ENCODE results near the gene MAP3K9. TPM values are rescaled to one million over a fixed set of nuclear protein-coding genes. Genes with fewer than 3 reads are reported as not detected.

MAP3K9 gene
- total RNA-seq, 4 donors from 2014 or later: 12.6 to 16.5 (median 14.7) TPM

DNA sequence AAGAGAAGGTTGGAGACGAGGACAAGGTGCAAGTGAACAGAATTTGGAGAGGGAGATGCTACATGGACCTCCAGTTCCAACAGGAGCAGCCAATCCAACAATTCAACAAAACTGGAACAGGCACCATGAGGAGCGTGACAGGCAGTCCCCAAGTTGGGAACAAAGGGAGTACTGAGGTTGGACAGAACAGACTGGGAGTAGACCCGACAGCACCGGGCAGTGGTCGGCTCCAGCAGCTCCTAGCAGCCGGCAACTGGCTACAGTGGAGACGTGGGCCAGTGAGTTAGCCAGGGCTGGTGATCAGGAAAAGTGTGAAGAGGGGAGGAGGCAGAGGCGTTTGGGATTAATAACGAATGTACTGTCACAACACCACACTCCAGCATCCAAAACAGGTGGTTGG is 16.4 kb downstream of the MAP3K9 start:
- H3K27ac ChIP-seq: no peak overlapping the region
- H3K36me3 ChIP-seq: no peaks in the 10 kb centered on the region
- TF ChIP-seq POLR2A (IDR thresholded peaks at IDR 0.05) (no peak), EP300 (IDR thresholded peaks at IDR 0.05) (no peak), POLR2AphosphoS5 (IDR thresholded peaks at IDR 0.05) (no peak)
- TF ChIP-seq, protein P1, sequence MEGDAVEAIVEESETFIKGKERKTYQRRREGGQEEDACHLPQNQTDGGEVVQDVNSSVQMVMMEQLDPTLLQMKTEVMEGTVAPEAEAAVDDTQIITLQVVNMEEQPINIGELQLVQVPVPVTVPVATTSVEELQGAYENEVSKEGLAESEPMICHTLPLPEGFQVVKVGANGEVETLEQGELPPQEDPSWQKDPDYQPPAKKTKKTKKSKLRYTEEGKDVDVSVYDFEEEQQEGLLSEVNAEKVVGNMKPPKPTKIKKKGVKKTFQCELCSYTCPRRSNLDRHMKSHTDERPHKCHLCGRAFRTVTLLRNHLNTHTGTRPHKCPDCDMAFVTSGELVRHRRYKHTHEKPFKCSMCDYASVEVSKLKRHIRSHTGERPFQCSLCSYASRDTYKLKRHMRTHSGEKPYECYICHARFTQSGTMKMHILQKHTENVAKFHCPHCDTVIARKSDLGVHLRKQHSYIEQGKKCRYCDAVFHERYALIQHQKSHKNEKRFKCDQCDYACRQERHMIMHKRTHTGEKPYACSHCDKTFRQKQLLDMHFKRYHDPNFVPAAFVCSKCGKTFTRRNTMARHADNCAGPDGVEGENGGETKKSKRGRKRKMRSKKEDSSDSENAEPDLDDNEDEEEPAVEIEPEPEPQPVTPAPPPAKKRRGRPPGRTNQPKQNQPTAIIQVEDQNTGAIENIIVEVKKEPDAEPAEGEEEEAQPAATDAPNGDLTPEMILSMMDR (IDR thresholded peaks at IDR 0.05): no peak
- H3K9me3 ChIP-seq: no peaks in the 10 kb centered on the region
- DNase-seq (ENCODE audit: low spot score in 2 of 2): no peak
- WGBS: 81% methylated on average over 9 of the region's 9 CpGs
- no peaks in the 10 kb centered on the region for H3K27me3 ChIP-seq
- no peak overlapping the region for H3K4me3 ChIP-seq
- no peaks in the 10 kb centered on the region for H3K4me1 ChIP-seq

DNA sequence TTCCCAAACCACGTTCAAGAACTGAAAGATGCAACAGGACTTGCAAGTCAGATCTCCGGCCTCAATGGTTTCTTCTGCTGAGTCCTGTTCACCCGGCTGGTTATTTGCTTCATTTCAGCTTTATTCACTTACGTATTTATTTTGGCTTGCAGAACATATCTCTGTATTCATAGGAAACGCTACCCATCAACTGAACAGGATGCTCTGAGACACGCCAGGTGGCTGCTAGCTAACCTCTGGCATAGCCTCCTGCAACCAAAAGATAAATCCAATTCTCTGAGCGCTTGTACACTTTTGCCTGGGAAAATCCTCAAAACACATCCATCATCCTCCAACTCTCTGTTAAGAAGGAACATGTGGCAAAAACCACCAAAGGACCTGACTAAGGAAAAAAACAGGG is 17.3 kb downstream of the MAP3K9 start:
- no peak for DNase-seq (ENCODE audit: low spot score in 2 of 2)
- no peak for TF ChIP-seq EP300 (IDR thresholded peaks at IDR 0.05)
- TF ChIP-seq, protein P1 (IDR thresholded peaks at IDR 0.05): no peak
- no peaks in the 10 kb centered on the region for H3K4me1 ChIP-seq
- H3K27ac ChIP-seq: no peak overlapping the region
- no peaks in the 10 kb centered on the region for H3K9me3 ChIP-seq
- H3K36me3 ChIP-seq: no peaks in the 10 kb centered on the region
- WGBS: 87% methylated on average over 7 of the region's 7 CpGs
- no peaks in the 10 kb centered on the region for H3K27me3 ChIP-seq
- no peak overlapping the region for H3K4me3 ChIP-seq

DNA sequence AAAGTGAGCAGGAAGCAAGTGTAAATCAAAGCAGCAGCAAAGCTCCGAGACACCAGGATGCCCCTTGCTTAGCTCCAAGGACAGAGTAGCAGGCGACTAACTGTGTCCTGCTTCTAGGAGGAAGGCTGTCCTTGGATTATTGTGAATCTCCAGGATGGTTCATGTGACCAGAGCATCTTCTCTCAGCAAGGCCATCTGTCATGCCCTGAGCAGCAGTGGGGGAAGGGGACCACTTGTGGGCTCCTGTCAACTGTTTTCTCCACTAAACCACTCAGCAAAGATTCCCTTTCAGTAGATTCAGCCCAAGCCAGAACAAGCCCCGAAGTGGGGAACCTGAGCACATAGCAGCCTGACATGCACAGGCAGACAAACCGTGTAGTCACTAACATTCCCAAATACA is 19.4 kb downstream of the MAP3K9 start:
- Histone ChIP-seq H3K36me3 (no peaks in the 10 kb centered on the region), H3K27ac (no peak overlapping the region), H3K4me1 (no peaks in the 10 kb centered on the region), H3K27me3 (no peaks in the 10 kb centered on the region), H3K9me3 (no peaks in the 10 kb centered on the region), H3K4me3 (no peak overlapping the region)
- no peak for DNase-seq (ENCODE audit: low spot score in 2 of 2)
- WGBS: 76% methylated on average over 4 of the region's 4 CpGs
- TF ChIP-seq POLR2AphosphoS5 (IDR thresholded peaks at IDR 0.05) (no peak), POLR2A (IDR thresholded peaks at IDR 0.05) (no peak), EP300 (IDR thresholded peaks at IDR 0.05) (no peak)
- TF ChIP-seq, protein P1 (IDR thresholded peaks at IDR 0.05): no peak

DNA sequence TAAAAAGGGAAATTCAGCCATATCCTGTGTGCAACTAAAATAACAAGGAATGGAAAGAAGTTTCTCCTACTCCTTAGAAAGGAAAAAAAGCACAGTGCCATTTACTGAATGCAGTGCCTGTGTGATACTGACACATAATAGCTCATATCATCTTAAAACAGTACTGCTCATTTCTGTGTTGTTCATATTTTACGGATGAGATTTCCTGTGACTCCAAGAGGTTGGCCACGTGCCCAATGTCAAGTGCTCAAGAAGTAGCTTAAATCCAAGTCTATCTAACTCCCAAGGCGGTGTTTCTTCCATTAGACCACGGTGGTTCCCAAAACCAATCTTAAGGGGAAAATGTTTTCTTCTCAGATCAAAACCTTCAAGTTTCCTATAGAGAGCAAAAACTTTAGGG is 20.0 kb downstream of the MAP3K9 start:
- TF ChIP-seq POLR2AphosphoS5 (IDR thresholded peaks at IDR 0.05) (no peak), POLR2A (IDR thresholded peaks at IDR 0.05) (no peak), EP300 (IDR thresholded peaks at IDR 0.05) (no peak)
- TF ChIP-seq, protein P1 (IDR thresholded peaks at IDR 0.05): no peak
- Histone ChIP-seq H3K27ac (no peak overlapping the region), H3K4me1 (no peaks in the 10 kb centered on the region), H3K4me3 (no peak overlapping the region), H3K9me3 (no peaks in the 10 kb centered on the region), H3K27me3 (no peaks in the 10 kb centered on the region), H3K36me3 (no peaks in the 10 kb centered on the region)
- DNase-seq (ENCODE audit: low spot score in 2 of 2): no peak
- WGBS: 44% methylated on average over 4 of the region's 4 CpGs

DNA sequence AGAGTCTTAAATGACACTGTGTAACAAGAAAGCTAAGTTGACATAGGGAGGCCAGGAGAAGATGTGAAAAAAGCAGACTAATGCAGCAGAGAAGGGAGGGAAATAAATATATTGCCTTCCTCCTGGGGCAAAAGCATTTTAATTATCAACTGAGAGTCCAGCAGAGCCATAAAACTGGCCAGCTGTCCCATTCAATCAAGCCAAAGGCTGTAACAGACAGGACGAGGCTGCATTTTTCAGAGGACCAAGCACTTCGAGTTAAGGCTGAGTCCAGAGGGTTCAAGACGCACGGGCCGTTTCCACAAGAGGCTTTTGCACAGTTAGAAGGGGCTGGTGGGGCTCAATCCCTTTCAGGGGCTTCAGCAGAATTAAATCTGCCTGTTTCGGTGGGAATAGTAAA is 20.4 kb downstream of the MAP3K9 start:
- Histone ChIP-seq H3K4me3 (no peak overlapping the region), H3K4me1 (no peaks in the 10 kb centered on the region), H3K27me3 (no peaks in the 10 kb centered on the region), H3K36me3 (no peaks in the 10 kb centered on the region), H3K27ac (no peak overlapping the region), H3K9me3 (no peaks in the 10 kb centered on the region)
- TF ChIP-seq POLR2A (IDR thresholded peaks at IDR 0.05): no peak
- TF ChIP-seq, protein P1 (IDR thresholded peaks at IDR 0.05): no peak
- WGBS: 73% methylated on average over 6 of the region's 6 CpGs
- no peak for DNase-seq (ENCODE audit: low spot score in 2 of 2)

All from suprapubic skin (tissue), 4 donors.